SK-N-SH (cell line): ENCODE results near the gene ABHD2. TPM values are rescaled to one million over a fixed set of nuclear protein-coding genes. Genes with fewer than 3 reads are reported as not detected.
"Not testable (repeated sequence)": the region's sequence is repeated elsewhere in the genome, so short reads cannot be mapped to it uniquely, and the experiment has no call there.

Experiments
- CTCF ChIA-PET: fragments of 300-600, 350-600 bp; formaldehyde crosslinking; extraction: SDS; loops from one replicate; lab custom pipeline; 2021; lab: Yijun Ruan, JAX
- POLR2A ChIA-PET: fragments of 350-600 bp; sonication (Branson Sonifier 250); formaldehyde crosslinking; extraction: SDS; loops from one replicate; lab custom pipeline; 2020; ENCODE audit warnings: antibody characterized with exemption, inconsistent platforms; lab: Yijun Ruan, JAX
- DNase-seq: peaks from one replicate; pipeline ENCODE4 v3.0.0; 2012
- H2AFZ ChIP-seq: fragments of 200-600 bp; sonication (generic); 2 replicates; pipeline ENCODE4 v1.8.1; 2016; ENCODE audit warnings: antibody characterized with exemption, mild to moderate bottlenecking, low read depth
- H3F3A ChIP-seq: fragments of 200-600 bp; sonication (generic); replicated peaks from 2 replicates; pipeline ENCODE3; 2016; ENCODE audit warnings: antibody characterized with exemption, mild to moderate bottlenecking; ENCODE audit not compliant: insufficient read depth
- H3K27ac ChIP-seq, 2 experiments: fragments of 200-500 bp in 1 of 2; fragments of 200-600 bp in 1 of 2; sonication (Bioruptor generic) in 1 of 2; sonication (generic), shearing (Covaris generic) in 1 of 2; 2 replicates each; pipeline versions ENCODE4 v1.5.1 to v1.6.1; 2014 to 2016; ENCODE audit warnings: low read depth in 2 of 2, inconsistent platforms in 1 of 2, low read length in 1 of 2, mild to moderate bottlenecking in 1 of 2, mixed read lengths in 1 of 2
- H3K27me3 ChIP-seq: fragments of 200-600 bp; sonication (generic), shearing (Covaris generic); 2 replicates; pipeline ENCODE4 v1.6.1; 2016; ENCODE audit warnings: mixed run types; ENCODE audit not compliant: insufficient read depth
- H3K36me3 ChIP-seq, 2 experiments: fragments of 200-500 bp in 1 of 2; fragments of 200-600 bp in 1 of 2; sonication (Bioruptor generic) in 1 of 2; sonication (generic) in 1 of 2; replicated peaks in 1 of 2; 2 replicates each; pipeline versions ENCODE3 to v1.5.1; 2014 to 2016; ENCODE audit warnings: low read length in 1 of 2, mild to moderate bottlenecking in 1 of 2; ENCODE audit not compliant: insufficient read depth in 2 of 2, control insufficient read depth in 1 of 2
- H3K4me1 ChIP-seq, 2 experiments: fragments of 200-500 bp in 1 of 2; fragments of 200-600 bp in 1 of 2; sonication (Bioruptor generic) in 1 of 2; sonication (generic), shearing (Covaris generic) in 1 of 2; 2 replicates each; pipeline versions ENCODE4 v1.5.1 to v1.6.1; 2014 to 2016; ENCODE audit warnings: low read depth in 1 of 2, low read length in 1 of 2, mixed run types in 1 of 2; ENCODE audit not compliant: insufficient read depth in 2 of 2, control insufficient read depth in 1 of 2
- H3K4me2 ChIP-seq: fragments of 200-600 bp; sonication (generic), shearing (Covaris generic); 2 replicates; pipeline ENCODE4 v1.6.1; 2017; ENCODE audit warnings: mixed run types
- H3K4me3 ChIP-seq, 2 experiments: fragments of 200-500 bp in 1 of 2; fragments of 200-600 bp in 1 of 2; sonication (Bioruptor generic) in 1 of 2; sonication (generic), shearing (Covaris generic) in 1 of 2; 2 replicates each; pipeline versions ENCODE4 v1.5.1 to v1.8.1; 2014 to 2016; ENCODE audit warnings: low read depth in 2 of 2, inconsistent platforms in 1 of 2, low read length in 1 of 2, mild to moderate bottlenecking in 1 of 2, mixed read lengths in 1 of 2, moderate library complexity in 1 of 2
- H3K79me2 ChIP-seq: fragments of 200-600 bp; sonication (generic); 2 replicates; pipeline ENCODE4 v1.8.1; 2017; ENCODE audit warnings: mild to moderate bottlenecking; ENCODE audit not compliant: insufficient read depth
- H3K9ac ChIP-seq: fragments of 200-600 bp; sonication (generic); 2 replicates; pipeline ENCODE4 v1.6.1; 2017; ENCODE audit warnings: mixed run types
- H3K9me2 ChIP-seq: fragments of 200-600 bp; sonication (generic); 2 replicates; pipeline ENCODE4 v1.6.1; 2017; ENCODE audit warnings: mixed run types
- H3K9me3 ChIP-seq: fragments of 200-600 bp; sonication (generic); 2 replicates; pipeline ENCODE4 v1.6.1; 2017; ENCODE audit warnings: mixed run types, mild to moderate bottlenecking, moderate library complexity
- H4K20me1 ChIP-seq: fragments of 200-600 bp; sonication (generic); 2 replicates; pipeline ENCODE4 v1.6.1; 2017; ENCODE audit warnings: mild to moderate bottlenecking, mixed run types; ENCODE audit not compliant: insufficient read depth
- CHD2 ChIP-seq: fragments of 150-350 bp; IDR thresholded peaks from 2 replicates; pipeline ENCODE4 v1.6.1; 2018; ENCODE audit warnings: low read length; ENCODE audit not compliant: partially characterized antibody
- FOXM1 ChIP-seq: IDR thresholded peaks from 2 replicates; pipeline ENCODE4 v1.4.0; 2012; ENCODE audit warnings: low read depth, mild to moderate bottlenecking
- MXI1 ChIP-seq: IDR thresholded peaks from 2 replicates; pipeline ENCODE4 v1.6.1; 2012; ENCODE audit warnings: mild to moderate bottlenecking, low read depth, low read length, improper control_type of control experiment
- NFIC ChIP-seq: IDR thresholded peaks from 2 replicates; pipeline ENCODE4 v1.4.0; 2012; ENCODE audit warnings: borderline replicate concordance
- POLR2AphosphoS5 ChIP-seq: IDR thresholded peaks from 2 replicates; pipeline ENCODE4 v1.6.1; 2012; ENCODE audit warnings: low read depth, low read length
- REST ChIP-seq: IDR thresholded peaks from 2 replicates; pipeline ENCODE4 v1.6.1; 2012; ENCODE audit warnings: mild to moderate bottlenecking, low read depth, low read length, moderate library complexity
- SIN3A ChIP-seq: IDR thresholded peaks from 2 replicates; pipeline ENCODE4 v1.6.1; 2012; ENCODE audit warnings: low read depth, mild to moderate bottlenecking, low read length, moderate library complexity, borderline replicate concordance
- TCF12 ChIP-seq: IDR thresholded peaks from 2 replicates; pipeline ENCODE4 v1.4.0; 2012
- WGBS: methylation state at CpG from one replicate; pipeline ENCODE4 v1.1.6; 2017; ENCODE audit warnings: low lambda C conversion rate; 5-methylcytosine and 5-hydroxymethylcytosine counted together
- polyA plus RNA-seq, 3 experiments: library from polyadenylated mRNA; depleted of rRNA; stranded (reverse); fragments of >200 nt; gene quantifications; 2 replicates each; pipeline ENCODE4 v1.2.3, GENCODE V29; 2012

Gene ABHD2
- polyA plus RNA-seq, 1 of the 3 experiments (the other 2 are of a cell fraction) = 19.2 TPM

DNA sequence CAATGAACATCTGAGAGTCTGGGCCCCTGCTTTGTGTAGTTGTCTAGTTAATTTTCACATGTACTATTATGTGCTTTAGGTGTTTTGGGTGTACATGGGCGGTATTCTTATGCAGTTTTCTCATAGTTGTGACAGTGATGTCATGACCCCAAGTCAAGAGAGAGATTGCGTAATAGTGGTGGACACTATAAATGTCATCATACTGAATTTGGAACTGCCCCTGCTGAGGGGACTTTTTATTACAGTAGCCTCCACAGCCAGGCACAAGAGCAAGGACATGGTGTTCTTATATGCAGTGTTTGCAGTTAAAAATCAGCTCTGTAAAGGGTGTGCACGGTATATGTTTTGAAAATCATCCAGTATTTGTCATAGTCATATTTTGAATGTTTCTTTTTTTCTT, 29.5 kb downstream of the ABHD2 start:
- peaks cover 12 to 18% of the 10 kb centered on the region in 2 experiments for H3K4me1 ChIP-seq
- 0 out of 4 replicates have a peak overlapping the region, but pooled peaks of 1 of the 2 experiments have one; percentile 22 for H3K27ac ChIP-seq
- no peak overlapping the region for H3K4me2 ChIP-seq
- WGBS = 92% methylated on average over 3 of the region's 3 CpGs
- no peaks in the 10 kb centered on the region for H3F3A ChIP-seq
- no peak overlapping the region for H3K4me3 ChIP-seq
- H3K36me3 ChIP-seq = peaks cover 29 to 52% of the 10 kb centered on the region in 2 experiments
- TF ChIP-seq SIN3A = no peak
- H4K20me1 ChIP-seq = no peaks in the 10 kb centered on the region
- no peaks in the 10 kb centered on the region for H3K9me3 ChIP-seq
- ChIA-PET POLR2A (no interaction called here), CTCF (interaction anchor here (0.6 to 3.9 kb wide), 7 partner anchors 10 to 89 kb away, joined by 3 to 19 read pairs (median 4); partner anchors contain the start of gene ABHD2)
- no peak overlapping the region for H3K9ac ChIP-seq
- H2AFZ ChIP-seq = no peak overlapping the region
- no peaks in the 10 kb centered on the region for H3K27me3 ChIP-seq
- peaks cover 13% of the 10 kb centered on the region for H3K79me2 ChIP-seq
- no peak for DNase-seq
- no peaks in the 10 kb centered on the region for H3K9me2 ChIP-seq

- no peak overlapping the region for H3K9ac ChIP-seq
- H4K20me1 ChIP-seq = no peaks in the 10 kb centered on the region
- ChIA-PET CTCF (interaction anchor here (0.6 to 5.5 kb wide), 6 partner anchors 9 to 89 kb away, joined by 3 to 20 read pairs (median 4); partner anchors contain the start of gene ABHD2), POLR2A (no interaction called here)
- TF ChIP-seq FOXM1 (no peak), POLR2AphosphoS5 (no peak), SIN3A (no peak), MXI1 (no peak), TCF12 (no peak)
- H3K9me2 ChIP-seq = no peaks in the 10 kb centered on the region
- no peak for DNase-seq
- peaks cover 29 to 49% of the 10 kb centered on the region in 2 experiments for H3K36me3 ChIP-seq
- peaks cover 8 to 12% of the 10 kb centered on the region in 2 experiments; a peak in 2 of 4 replicates for H3K4me1 ChIP-seq
- H3K27me3 ChIP-seq = no peaks in the 10 kb centered on the region
- no peak overlapping the region for H3K4me2 ChIP-seq
- H3K4me3 ChIP-seq = no peak overlapping the region
- H3K79me2 ChIP-seq = peaks cover 13% of the 10 kb centered on the region
- WGBS = 60% methylated on average over 2 of the region's 2 CpGs
- H3K27ac ChIP-seq = no peak overlapping the region
- no peaks in the 10 kb centered on the region for H3K9me3 ChIP-seq
- no peak overlapping the region for H2AFZ ChIP-seq
- H3F3A ChIP-seq = no peaks in the 10 kb centered on the region
These were observed 30.3 kb downstream of the ABHD2 start for GRCh38 chr15:89118481-89118989.

DNA sequence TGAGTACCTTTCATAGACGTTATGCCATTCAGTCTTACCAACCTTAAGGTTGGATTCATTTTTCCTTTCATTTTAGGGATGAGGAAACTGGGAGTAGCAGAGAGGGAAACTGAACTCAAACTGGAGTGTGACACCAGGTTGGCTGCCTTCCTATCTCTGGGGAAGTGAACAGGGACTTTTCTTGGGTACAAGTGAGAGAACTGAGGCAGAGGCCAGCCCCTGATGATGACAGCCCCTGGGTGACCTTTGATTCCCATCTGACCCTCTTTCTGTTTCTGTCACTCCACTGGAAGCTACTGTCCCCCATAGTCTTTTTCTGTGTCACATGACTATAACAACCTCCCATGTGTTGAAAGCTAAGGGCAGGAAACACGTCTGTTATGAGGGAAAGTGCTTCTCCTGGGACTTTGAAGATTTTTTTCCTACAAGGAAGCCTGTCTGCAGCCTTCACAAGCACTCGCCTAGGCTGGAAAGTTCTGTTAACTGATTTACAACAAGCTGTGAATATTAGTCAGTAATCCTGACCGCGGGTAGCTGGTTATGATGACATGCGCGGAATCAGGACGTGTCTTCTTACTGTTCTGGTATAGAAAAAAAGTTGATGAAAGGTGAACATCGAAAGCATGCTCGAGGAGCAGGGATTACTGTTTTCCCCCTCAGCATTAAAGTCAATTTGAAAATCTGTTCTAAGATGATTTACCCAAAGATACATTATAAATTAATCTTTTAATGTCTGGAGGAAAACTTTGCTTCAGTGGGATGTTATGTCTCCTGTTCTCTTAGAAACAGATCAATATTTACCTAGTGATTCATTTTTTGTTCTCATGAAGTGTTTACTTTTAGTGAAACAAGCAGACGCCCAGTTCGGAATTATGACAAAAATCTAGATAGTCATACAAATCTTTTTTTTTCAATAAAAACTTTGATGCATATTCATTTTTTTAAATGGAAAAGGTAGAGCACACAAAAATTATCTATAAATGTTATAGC, 31.5 kb downstream of the ABHD2 start:
- CTCF ChIA-PET = interaction anchor here (0.9 to 5.5 kb wide), 5 partner anchors 10 to 62 kb away, joined by 3 to 20 read pairs (median 15); no protein-coding TSS in a partner anchor
- TF ChIP-seq REST (no peak), NFIC (no peak), CHD2 (no peak), FOXM1 (no peak)
- Histone ChIP-seq H3K27ac (peak overlapping the region in 1 of 2 experiments; percentile 79; a peak in 2 of 4 replicates), H3K36me3 (peaks cover 29 to 44% of the 10 kb centered on the region in 2 experiments), H3F3A (no peaks in the 10 kb centered on the region), H4K20me1 (no peaks in the 10 kb centered on the region), H3K79me2 (peaks cover 4% of the 10 kb centered on the region; the same call in 1 of the 2 replicates), H3K4me2 (0 out of 2 replicates have a peak overlapping the region, but pooled peaks have one; percentile 23), H3K27me3 (no peaks in the 10 kb centered on the region), H3K9me2 (no peaks in the 10 kb centered on the region), H3K9ac (peak overlapping the region; percentile 23; the same call in 1 of the 2 replicates), H3K9me3 (no peaks in the 10 kb centered on the region), H3K4me3 (no peak overlapping the region), H2AFZ (no peak overlapping the region), H3K4me1 (peaks cover 5 to 10% of the 10 kb centered on the region in 2 experiments; a peak in 2 of 4 replicates)
- 81% methylated on average over 12 of the region's 12 CpGs for WGBS
- POLR2A ChIA-PET = no interaction called here
- DNase-seq = no peak

GRCh38 chr15:89120479-89121000, 32.3 kb downstream of the ABHD2 start:
- H3K4me2 ChIP-seq, H2AFZ ChIP-seq, POLR2A ChIA-PET, H3K9me2 ChIP-seq, DNase-seq, H3K4me3 ChIP-seq, H3K4me1 ChIP-seq, H4K20me1 ChIP-seq, H3F3A ChIP-seq, H3K9me3 ChIP-seq, H3K9ac ChIP-seq, H3K27me3 ChIP-seq, H3K79me2 ChIP-seq: not testable (repeated sequence)
- Histone ChIP-seq H3K27ac (peak overlapping the region in 1 of 2 experiments; percentile 79; a peak in 2 of 4 replicates), H3K36me3 (peaks cover 32 to 46% of the 10 kb centered on the region in 2 experiments)
- CTCF ChIA-PET = interaction anchor here (1.5 to 5.5 kb wide), 5 partner anchors 9 to 70 kb away, joined by 3 to 20 read pairs (median 15); no protein-coding TSS in a partner anchor
- WGBS = 93% methylated on average over 13 of the region's 13 CpGs
